MM.1S (cell line): ENCODE measurements around the gene IL37.

ENCODE experiments used
- CTCF ChIP-seq: fragments of 300-600 bp; sonication (generic); IDR thresholded peaks from 2 replicates; pipeline ENCODE4 v1.5.1; 2016; ENCODE audit warnings: antibody characterized with exemption, low read length, mixed read lengths
- EZH2 ChIP-seq: fragments of 300-600 bp; sonication (generic); optimal IDR thresholded peaks from 2 replicates; pipeline ENCODE3; 2017; ENCODE audit warnings: low read depth, mild to moderate bottlenecking, antibody characterized with exemption, low read length, mixed read lengths
- EZH2phosphoT487 ChIP-seq: fragments of 300-600 bp; sonication (generic); IDR thresholded peaks from 2 replicates; pipeline ENCODE4 v1.6.1; 2018; ENCODE audit warnings: antibody characterized with exemption, low read length

- TF ChIP-seq EZH2 (no peak), EZH2phosphoT487 (no peak), CTCF (no peak)
Measured at GRCh38 chr2:112889976-112890375, 21.0 kb upstream of the IL37 start.
